K562 (cell line): ENCODE results near the gene EME1. TPM values are rescaled to one million over a fixed set of nuclear protein-coding genes. Genes with fewer than 3 reads are reported as not detected.

Experiments
- ATAC-seq: fragments of 200-7000 bp; cut with Tn5 transposase; 3 replicates; pipeline ENCODE4 v1.9.1; 2020; ENCODE audit warnings: moderate library complexity
- BruUV-seq: library from RNA; stranded (reverse); fragments of 400-500 nt; replicated peaks from 2 replicates; lab custom pipeline; 2021; lab: Mats Ljungman, UMichigan
- CTCF ChIA-PET: fragments of 300-600 bp; formaldehyde crosslinking; extraction: SDS; loops from one replicate; lab custom pipeline; 2021; ENCODE audit warnings: low intra/inter-chr PET ratio; lab: Yijun Ruan, JAX
- POLR2A ChIA-PET: fragments of 300-600, 350-650 bp; sonication (Branson Sonifier 250); formaldehyde crosslinking; extraction: SDS; loops from one replicate; lab custom pipeline; 2021; ENCODE audit warnings: antibody characterized with exemption, inconsistent platforms; lab: Yijun Ruan, JAX
- DNase-seq, 4 experiments: peaks; one replicate each; pipeline versions ENCODE4 v3.0.0 to v3.0.0-alpha.2; 2011 to 2018; ENCODE audit warnings: low spot score in 3 of 4, mixed read lengths in 3 of 4; ENCODE audit errors: extremely low read depth in 1 of 4
- FAIRE-seq: peaks from 2 replicates; lab custom pipeline; 2011; peaks lifted over from hg19 to GRCh38; lab: Jason Lieb, UNC
- H2AFZ ChIP-seq: 2 replicates; pipeline ENCODE4 v1.6.0; 2011; ENCODE audit warnings: low read depth, low read length, control low read depth, inconsistent platforms
- H3K27ac ChIP-seq: fragments of 200-600 bp; 3 replicates; pipeline ENCODE4 v1.8.0; 2011; ENCODE audit warnings: low read depth, mild to moderate bottlenecking, control low read depth, inconsistent platforms, low read length, moderate library complexity, mixed read lengths; ENCODE audit errors: extremely low read depth
- H3K27me3 ChIP-seq, 2 experiments: fragments of 300-600 bp in 1 of 2; 2 replicates in 1 of 2; 3 replicates in 1 of 2; pipeline versions ENCODE4 v1.6.0 to v1.8.0; 2011; ENCODE audit warnings: inconsistent platforms in 2 of 2, low read length in 2 of 2, mild to moderate bottlenecking in 1 of 2, mixed read lengths in 1 of 2, moderate library complexity in 1 of 2; ENCODE audit not compliant: control insufficient read depth in 2 of 2, insufficient read depth in 2 of 2
- H3K36me3 ChIP-seq: fragments of 300-600 bp; 3 replicates; pipeline ENCODE4 v1.8.0; 2011; ENCODE audit warnings: mild to moderate bottlenecking, low read length, inconsistent platforms; ENCODE audit not compliant: control insufficient read depth, insufficient read depth
- H3K4me1 ChIP-seq, 2 experiments: fragments of 200-600 bp in 1 of 2; replicated peaks in 1 of 2; 2 replicates in 1 of 2; 3 replicates in 1 of 2; pipeline versions ENCODE4 v1.5.1 to v1.8.0; 2011; ENCODE audit warnings: inconsistent platforms in 2 of 2, low read length in 2 of 2, mild to moderate bottlenecking in 1 of 2, mixed read lengths in 1 of 2, moderate library complexity in 1 of 2; ENCODE audit not compliant: control insufficient read depth in 2 of 2, insufficient read depth in 2 of 2
- H3K4me2 ChIP-seq: 2 replicates; pipeline ENCODE4 v1.6.1; 2011; ENCODE audit warnings: low read length, control low read depth, inconsistent platforms, mixed read lengths; ENCODE audit not compliant: insufficient read depth
- H3K4me3 ChIP-seq: fragments of 200-600 bp; sonication (generic), shearing (Covaris generic); 2 replicates; pipeline ENCODE4 v1.5.1; 2016; ENCODE audit warnings: control low read depth, inconsistent platforms
- H3K79me2 ChIP-seq: fragments of 200-600 bp; 3 replicates; pipeline ENCODE4 v1.8.0; 2011; ENCODE audit warnings: low read length, inconsistent platforms; ENCODE audit not compliant: control insufficient read depth, insufficient read depth
- H3K9ac ChIP-seq, 2 experiments: 2 replicates each; pipeline versions ENCODE4 v1.6.0 to v1.6.1; 2011; ENCODE audit warnings: low read depth in 2 of 2, low read length in 2 of 2, control low read depth in 1 of 2, inconsistent platforms in 1 of 2, mild to moderate bottlenecking in 1 of 2, mixed read lengths in 1 of 2; ENCODE audit not compliant: insufficient read depth in 1 of 2
- H3K9me1 ChIP-seq: one replicate; pipeline ENCODE4 v1.6.0; 2011; ENCODE audit warnings: inconsistent platforms, mild to moderate bottlenecking, low read length, moderate library complexity; ENCODE audit not compliant: control insufficient read depth, insufficient read depth
- H3K9me3 ChIP-seq: replicated peaks from 2 replicates; pipeline ENCODE4 v1.5.1; 2011; ENCODE audit warnings: low read depth, low read length, inconsistent platforms; ENCODE audit not compliant: control insufficient read depth, insufficient read depth
- H4K20me1 ChIP-seq: replicated peaks from 2 replicates; pipeline ENCODE4 v1.6.1; 2011; ENCODE audit warnings: low read length, inconsistent platforms, mixed read lengths; ENCODE audit not compliant: control insufficient read depth, insufficient read depth
- CBX5 ChIP-seq: IDR thresholded peaks from 2 replicates; pipeline ENCODE4 v1.6.1; 2014; ENCODE audit warnings: low read depth, borderline replicate concordance
- E2F3 ChIP-seq: fragments of 250-450 bp; sonication (Bioruptor Pico); IDR thresholded peaks from 2 replicates; pipeline ENCODE4 v1.4.0; 2020; ENCODE audit warnings: mild to moderate bottlenecking
- KLF1 ChIP-seq: fragments of 450-650 bp; IDR thresholded peaks from 2 replicates; pipeline ENCODE4 v1.6.1; 2016; ENCODE audit warnings: missing genetic modification characterization, missing compliant biosample characterization
- LCOR ChIP-seq: sonication (generic); formaldehyde crosslinking; IDR thresholded peaks from 2 replicates; pipeline ENCODE4 v1.8.0; 2022; ENCODE audit warnings: mild to moderate bottlenecking, missing genetic modification reagents
- MAZ ChIP-seq, 2 experiments: fragments of 450-650 bp in 1 of 2; sonication (generic) in 1 of 2; formaldehyde crosslinking; IDR thresholded peaks in 1 of 2; conservative IDR thresholded peaks in 1 of 2; 2 replicates each; pipeline versions ENCODE4 v1.4.0 to v1.5.0; 2020; ENCODE audit warnings: mild to moderate bottlenecking in 1 of 2, missing genetic modification reagents in 1 of 2
- MCM3 ChIP-seq: fragments of 450-650 bp; IDR thresholded peaks from 2 replicates; pipeline ENCODE4 v1.6.1; 2016
- MYNN ChIP-seq, 2 experiments: sonication (generic); formaldehyde crosslinking in 1 of 2; IDR thresholded peaks; 2 replicates each; pipeline versions ENCODE4 v1.5.0 to v1.6.1; 2016 to 2020; ENCODE audit warnings: antibody characterized with exemption in 1 of 2, missing genetic modification reagents in 1 of 2
- SP2 ChIP-seq: IDR thresholded peaks from 2 replicates; pipeline ENCODE4 v1.6.1; 2011; ENCODE audit warnings: mild to moderate bottlenecking, low read depth, low read length, moderate library complexity; ENCODE audit not compliant: poor library complexity, severe bottlenecking; ENCODE audit errors: extremely low read depth
- ZKSCAN1 ChIP-seq: fragments of 150-350 bp; IDR thresholded peaks from 2 replicates; pipeline ENCODE4 v1.6.1; 2016; ENCODE audit warnings: low read depth, low read length
- ZNF239 ChIP-seq: fragments of 250-450 bp; sonication (Bioruptor Pico); IDR thresholded peaks from 2 replicates; pipeline ENCODE4 v1.4.0; 2020; ENCODE audit warnings: mild to moderate bottlenecking
- WGBS: fragments of 100-300 bp; shearing (Covaris generic); methylation state at CpG from one replicate; pipeline ENCODE4 v1.1.6; 2016; ENCODE audit warnings: low coverage, mixed read lengths; ENCODE audit not compliant: insufficient coverage; ENCODE audit errors: missing lambda C conversion rate; 5-methylcytosine and 5-hydroxymethylcytosine counted together
- in situ Hi-C: fragments of 300-500 bp; cut with MboI; formaldehyde crosslinking; loops from 4 replicates; pipeline ENCODE4 v1.15.0; 2018; ENCODE audit warnings: inconsistent platforms, mixed read lengths
- intact Hi-C: fragments of 100-400 bp; cut with micrococcal nuclease; formaldehyde crosslinking; loops from 2 replicates; pipeline ENCODE4 v1.14.2; 2022
- polyA plus RNA-seq, 8 experiments: library from polyadenylated mRNA; depleted of rRNA in 4 of 8; stranded (reverse) in 5 of 8; unstranded in 3 of 8; fragments of >200 nt; fragmentation: Nextera tagmentation in 2 of 8; fragmentation: Illumina TruSeq in 1 of 8; extraction: Ambion mirVana in 2 of 8; extraction: Trizol in 1 of 8; gene quantifications; 2 replicates each; pipeline versions ENCODE4 v1.2.1 to v1.2.3, GENCODE V29; 2011 to 2014; ENCODE audit warnings: inconsistent platforms in 1 of 8, missing spikeins in 1 of 8
- total RNA-seq, 7 experiments: library from RNA; depleted of rRNA in 6 of 7; stranded (reverse); fragments of >200 nt in 6 of 7; fragmentation: Illumina TruSeq in 2 of 7; extraction: Trizol in 2 of 7; gene quantifications; 2 replicates each; pipeline versions ENCODE4 v1.2.1 to v1.2.3, GENCODE V29; 2011 to 2021; ENCODE audit warnings: low replicate concordance in 1 of 7
- TF ChIP-seq, protein P1 (sequence below): fragments of 450-650 bp; IDR thresholded peaks from 2 replicates; pipeline ENCODE4 v1.6.1; 2018; ENCODE audit warnings: mild to moderate bottlenecking, low read depth; ENCODE audit not compliant: partially characterized antibody
- TF ChIP-seq, protein P2 (sequence below): fragments of 250-450 bp; sonication (Bioruptor Pico); IDR thresholded peaks from 2 replicates; pipeline ENCODE4 v1.4.0; 2020; ENCODE audit warnings: mild to moderate bottlenecking, moderate library complexity, borderline replicate concordance

The EME1 gene
- total and polyA plus RNA-seq, 9 of the 15 experiments (the other 6 are each of a cell fraction or from before 2014, with no cell fraction given): 14.6 to 44.1 (median 24.0) TPM

DNA sequence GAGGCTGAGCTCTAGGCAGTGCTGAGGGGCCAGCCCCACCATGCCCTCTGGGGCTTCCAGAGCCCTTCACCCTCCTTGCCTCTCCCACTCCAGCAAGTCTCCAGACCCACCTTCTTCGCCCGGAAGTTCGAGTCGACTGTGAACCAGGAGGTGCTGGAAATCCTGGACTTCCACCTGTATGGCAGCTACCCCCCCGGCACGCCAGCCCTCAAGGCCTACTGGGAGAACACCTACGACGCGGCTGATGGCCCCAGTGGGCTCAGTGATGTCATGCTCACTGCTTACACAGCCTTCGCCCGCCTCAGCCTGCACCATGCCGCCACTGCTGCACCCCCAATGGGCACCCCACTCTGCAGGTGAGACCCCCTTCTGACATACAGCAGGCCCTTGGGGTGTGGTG, 16.6 kb upstream of the EME1 start:
- 92% methylated on average over 10 of the region's 12 CpGs for WGBS
- peaks cover 69% of the 10 kb centered on the region; the same call in 2 of the 3 replicates for H3K36me3 ChIP-seq
- no peaks in the 10 kb centered on the region for H3K79me2 ChIP-seq
- intact Hi-C loops: no loop called here
- POLR2A ChIA-PET: no interaction called here
- H3K4me3 ChIP-seq: no peak overlapping the region
- in situ Hi-C loops: no loop called here
- H3K9ac ChIP-seq: no peak overlapping the region; a peak in 1 of 4 replicates
- TF ChIP-seq MAZ (CRISPR knock-in tag; conservative IDR thresholded peaks at IDR 0.05 in 1 of 2, IDR thresholded peaks at IDR 0.05 in 1 of 2): no peak
- TF ChIP-seq SP2: no peak
- no peak for TF ChIP-seq ZKSCAN1
- TF ChIP-seq, protein P1, sequence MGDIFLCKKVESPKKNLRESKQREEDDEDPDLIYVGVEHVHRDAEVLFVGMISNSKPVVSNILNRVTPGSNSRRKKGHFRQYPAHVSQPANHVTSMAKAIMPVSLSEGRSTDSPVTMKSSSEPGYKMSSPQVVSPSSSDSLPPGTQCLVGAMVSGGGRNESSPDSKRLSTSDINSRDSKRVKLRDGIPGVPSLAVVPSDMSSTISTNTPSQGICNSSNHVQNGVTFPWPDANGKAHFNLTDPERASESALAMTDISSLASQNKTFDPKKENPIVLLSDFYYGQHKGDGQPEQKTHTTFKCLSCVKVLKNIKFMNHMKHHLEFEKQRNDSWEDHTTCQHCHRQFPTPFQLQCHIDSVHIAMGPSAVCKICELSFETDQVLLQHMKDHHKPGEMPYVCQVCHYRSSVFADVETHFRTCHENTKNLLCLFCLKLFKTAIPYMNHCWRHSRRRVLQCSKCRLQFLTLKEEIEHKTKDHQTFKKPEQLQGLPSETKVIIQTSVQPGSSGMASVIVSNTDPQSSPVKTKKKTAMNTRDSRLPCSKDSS: no peak
- no peak for TF ChIP-seq MYNN (IDR thresholded peaks at IDR 0.05)
- TF ChIP-seq MYNN (CRISPR knock-in tag; IDR thresholded peaks at IDR 0.05): no peak
- no peak for TF ChIP-seq KLF1 (tag)
- TF ChIP-seq ZNF239 (CRISPR knock-in tag): no peak
- TF ChIP-seq, protein P2, sequence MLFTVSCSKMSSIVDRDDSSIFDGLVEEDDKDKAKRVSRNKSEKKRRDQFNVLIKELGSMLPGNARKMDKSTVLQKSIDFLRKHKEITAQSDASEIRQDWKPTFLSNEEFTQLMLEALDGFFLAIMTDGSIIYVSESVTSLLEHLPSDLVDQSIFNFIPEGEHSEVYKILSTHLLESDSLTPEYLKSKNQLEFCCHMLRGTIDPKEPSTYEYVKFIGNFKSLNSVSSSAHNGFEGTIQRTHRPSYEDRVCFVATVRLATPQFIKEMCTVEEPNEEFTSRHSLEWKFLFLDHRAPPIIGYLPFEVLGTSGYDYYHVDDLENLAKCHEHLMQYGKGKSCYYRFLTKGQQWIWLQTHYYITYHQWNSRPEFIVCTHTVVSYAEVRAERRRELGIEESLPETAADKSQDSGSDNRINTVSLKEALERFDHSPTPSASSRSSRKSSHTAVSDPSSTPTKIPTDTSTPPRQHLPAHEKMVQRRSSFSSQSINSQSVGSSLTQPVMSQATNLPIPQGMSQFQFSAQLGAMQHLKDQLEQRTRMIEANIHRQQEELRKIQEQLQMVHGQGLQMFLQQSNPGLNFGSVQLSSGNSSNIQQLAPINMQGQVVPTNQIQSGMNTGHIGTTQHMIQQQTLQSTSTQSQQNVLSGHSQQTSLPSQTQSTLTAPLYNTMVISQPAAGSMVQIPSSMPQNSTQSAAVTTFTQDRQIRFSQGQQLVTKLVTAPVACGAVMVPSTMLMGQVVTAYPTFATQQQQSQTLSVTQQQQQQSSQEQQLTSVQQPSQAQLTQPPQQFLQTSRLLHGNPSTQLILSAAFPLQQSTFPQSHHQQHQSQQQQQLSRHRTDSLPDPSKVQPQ (CRISPR knock-in tag): no peak
- TF ChIP-seq MCM3: no peak
- TF ChIP-seq LCOR (CRISPR knock-in tag): no peak
- TF ChIP-seq CBX5: no peak
- no peak for TF ChIP-seq E2F3
- TF ChIP-seq, all 486 proteins: peak for 0
- FAIRE-seq (no peak), ATAC-seq (no peak), DNase-seq (no peak)
- no peak overlapping the region for H3K27ac ChIP-seq
- H3K4me1 ChIP-seq: peaks cover 5 to 40% of the 10 kb centered on the region in 2 experiments; a peak in 4 of 5 replicates
- no TSS peak for BruUV-seq
- H3K9me3 ChIP-seq: no peaks in the 10 kb centered on the region
- no peaks in the 10 kb centered on the region; a peak in 1 of 5 replicates for H3K27me3 ChIP-seq
- no peaks in the 10 kb centered on the region for H3K9me1 ChIP-seq
- H3K4me2 ChIP-seq: no peak overlapping the region
- no peak overlapping the region for H2AFZ ChIP-seq
- CTCF ChIA-PET: no interaction called here
- H4K20me1 ChIP-seq: peaks cover 5% of the 10 kb centered on the region
